ENCODE results near the gene VKORC1L1. TPM values are rescaled to one million over a fixed set of nuclear protein-coding genes. Genes with fewer than 3 reads are reported as not detected.

The VKORC1L1 gene
- total RNA-seq, 1 experiment from 2014 or later = 28.5 TPM

DNA sequence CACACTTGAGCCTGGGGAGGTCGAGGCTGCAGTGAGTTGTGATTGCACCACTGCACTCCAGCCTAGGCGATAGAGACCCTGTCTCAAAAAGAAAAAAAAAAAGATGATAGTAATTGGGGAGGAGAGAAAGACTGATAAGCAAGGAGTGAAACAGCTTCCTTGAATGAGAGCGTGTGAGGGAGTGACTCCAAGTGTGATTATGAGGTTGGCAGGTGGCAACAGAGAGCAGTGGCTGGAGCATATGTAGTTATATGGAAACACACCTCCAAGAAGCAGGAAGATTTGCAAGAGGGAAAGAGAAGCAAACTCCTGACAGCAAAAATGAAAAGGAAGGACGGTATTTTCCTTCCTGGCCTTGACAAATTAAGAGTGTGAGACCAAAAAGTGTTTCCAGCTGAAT is 50.4 kb downstream of the VKORC1L1 start (continued):
- TF ChIP-seq, protein P1, sequence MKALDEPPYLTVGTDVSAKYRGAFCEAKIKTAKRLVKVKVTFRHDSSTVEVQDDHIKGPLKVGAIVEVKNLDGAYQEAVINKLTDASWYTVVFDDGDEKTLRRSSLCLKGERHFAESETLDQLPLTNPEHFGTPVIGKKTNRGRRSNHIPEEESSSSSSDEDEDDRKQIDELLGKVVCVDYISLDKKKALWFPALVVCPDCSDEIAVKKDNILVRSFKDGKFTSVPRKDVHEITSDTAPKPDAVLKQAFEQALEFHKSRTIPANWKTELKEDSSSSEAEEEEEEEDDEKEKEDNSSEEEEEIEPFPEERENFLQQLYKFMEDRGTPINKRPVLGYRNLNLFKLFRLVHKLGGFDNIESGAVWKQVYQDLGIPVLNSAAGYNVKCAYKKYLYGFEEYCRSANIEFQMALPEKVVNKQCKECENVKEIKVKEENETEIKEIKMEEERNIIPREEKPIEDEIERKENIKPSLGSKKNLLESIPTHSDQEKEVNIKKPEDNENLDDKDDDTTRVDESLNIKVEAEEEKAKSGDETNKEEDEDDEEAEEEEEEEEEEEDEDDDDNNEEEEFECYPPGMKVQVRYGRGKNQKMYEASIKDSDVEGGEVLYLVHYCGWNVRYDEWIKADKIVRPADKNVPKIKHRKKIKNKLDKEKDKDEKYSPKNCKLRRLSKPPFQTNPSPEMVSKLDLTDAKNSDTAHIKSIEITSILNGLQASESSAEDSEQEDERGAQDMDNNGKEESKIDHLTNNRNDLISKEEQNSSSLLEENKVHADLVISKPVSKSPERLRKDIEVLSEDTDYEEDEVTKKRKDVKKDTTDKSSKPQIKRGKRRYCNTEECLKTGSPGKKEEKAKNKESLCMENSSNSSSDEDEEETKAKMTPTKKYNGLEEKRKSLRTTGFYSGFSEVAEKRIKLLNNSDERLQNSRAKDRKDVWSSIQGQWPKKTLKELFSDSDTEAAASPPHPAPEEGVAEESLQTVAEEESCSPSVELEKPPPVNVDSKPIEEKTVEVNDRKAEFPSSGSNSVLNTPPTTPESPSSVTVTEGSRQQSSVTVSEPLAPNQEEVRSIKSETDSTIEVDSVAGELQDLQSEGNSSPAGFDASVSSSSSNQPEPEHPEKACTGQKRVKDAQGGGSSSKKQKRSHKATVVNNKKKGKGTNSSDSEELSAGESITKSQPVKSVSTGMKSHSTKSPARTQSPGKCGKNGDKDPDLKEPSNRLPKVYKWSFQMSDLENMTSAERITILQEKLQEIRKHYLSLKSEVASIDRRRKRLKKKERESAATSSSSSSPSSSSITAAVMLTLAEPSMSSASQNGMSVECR (CRISPR knock-in tag; IDR thresholded peaks at IDR 0.05; ENCODE audit: borderline replicate concordance) = no peak
- no peak for TF ChIP-seq EMX1 (CRISPR knock-in tag; IDR thresholded peaks at IDR 0.05)
- no peak for TF ChIP-seq NFE2L1 (CRISPR knock-in tag; IDR thresholded peaks at IDR 0.05)
- no peak for TF ChIP-seq ATF1 (CRISPR knock-in tag; IDR thresholded peaks at IDR 0.05)
- no peak for TF ChIP-seq ZNF219 (CRISPR knock-in tag; IDR thresholded peaks at IDR 0.05; ENCODE audit: borderline replicate concordance)
- TF ChIP-seq, protein P2, sequence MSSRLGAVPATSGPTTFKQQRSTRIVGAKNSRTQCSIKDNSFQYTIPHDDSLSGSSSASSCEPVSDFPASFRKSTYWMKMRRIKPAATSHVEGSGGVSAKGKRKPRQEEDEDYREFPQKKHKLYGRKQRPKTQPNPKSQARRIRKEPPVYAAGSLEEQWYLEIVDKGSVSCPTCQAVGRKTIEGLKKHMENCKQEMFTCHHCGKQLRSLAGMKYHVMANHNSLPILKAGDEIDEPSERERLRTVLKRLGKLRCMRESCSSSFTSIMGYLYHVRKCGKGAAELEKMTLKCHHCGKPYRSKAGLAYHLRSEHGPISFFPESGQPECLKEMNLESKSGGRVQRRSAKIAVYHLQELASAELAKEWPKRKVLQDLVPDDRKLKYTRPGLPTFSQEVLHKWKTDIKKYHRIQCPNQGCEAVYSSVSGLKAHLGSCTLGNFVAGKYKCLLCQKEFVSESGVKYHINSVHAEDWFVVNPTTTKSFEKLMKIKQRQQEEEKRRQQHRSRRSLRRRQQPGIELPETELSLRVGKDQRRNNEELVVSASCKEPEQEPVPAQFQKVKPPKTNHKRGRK (CRISPR knock-in tag; IDR thresholded peaks at IDR 0.05; ENCODE audit: borderline replicate concordance) = no peak
- TF ChIP-seq, protein P3, sequence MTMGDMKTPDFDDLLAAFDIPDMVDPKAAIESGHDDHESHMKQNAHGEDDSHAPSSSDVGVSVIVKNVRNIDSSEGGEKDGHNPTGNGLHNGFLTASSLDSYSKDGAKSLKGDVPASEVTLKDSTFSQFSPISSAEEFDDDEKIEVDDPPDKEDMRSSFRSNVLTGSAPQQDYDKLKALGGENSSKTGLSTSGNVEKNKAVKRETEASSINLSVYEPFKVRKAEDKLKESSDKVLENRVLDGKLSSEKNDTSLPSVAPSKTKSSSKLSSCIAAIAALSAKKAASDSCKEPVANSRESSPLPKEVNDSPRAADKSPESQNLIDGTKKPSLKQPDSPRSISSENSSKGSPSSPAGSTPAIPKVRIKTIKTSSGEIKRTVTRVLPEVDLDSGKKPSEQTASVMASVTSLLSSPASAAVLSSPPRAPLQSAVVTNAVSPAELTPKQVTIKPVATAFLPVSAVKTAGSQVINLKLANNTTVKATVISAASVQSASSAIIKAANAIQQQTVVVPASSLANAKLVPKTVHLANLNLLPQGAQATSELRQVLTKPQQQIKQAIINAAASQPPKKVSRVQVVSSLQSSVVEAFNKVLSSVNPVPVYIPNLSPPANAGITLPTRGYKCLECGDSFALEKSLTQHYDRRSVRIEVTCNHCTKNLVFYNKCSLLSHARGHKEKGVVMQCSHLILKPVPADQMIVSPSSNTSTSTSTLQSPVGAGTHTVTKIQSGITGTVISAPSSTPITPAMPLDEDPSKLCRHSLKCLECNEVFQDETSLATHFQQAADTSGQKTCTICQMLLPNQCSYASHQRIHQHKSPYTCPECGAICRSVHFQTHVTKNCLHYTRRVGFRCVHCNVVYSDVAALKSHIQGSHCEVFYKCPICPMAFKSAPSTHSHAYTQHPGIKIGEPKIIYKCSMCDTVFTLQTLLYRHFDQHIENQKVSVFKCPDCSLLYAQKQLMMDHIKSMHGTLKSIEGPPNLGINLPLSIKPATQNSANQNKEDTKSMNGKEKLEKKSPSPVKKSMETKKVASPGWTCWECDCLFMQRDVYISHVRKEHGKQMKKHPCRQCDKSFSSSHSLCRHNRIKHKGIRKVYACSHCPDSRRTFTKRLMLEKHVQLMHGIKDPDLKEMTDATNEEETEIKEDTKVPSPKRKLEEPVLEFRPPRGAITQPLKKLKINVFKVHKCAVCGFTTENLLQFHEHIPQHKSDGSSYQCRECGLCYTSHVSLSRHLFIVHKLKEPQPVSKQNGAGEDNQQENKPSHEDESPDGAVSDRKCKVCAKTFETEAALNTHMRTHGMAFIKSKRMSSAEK (CRISPR knock-in tag; IDR thresholded peaks at IDR 0.05; ENCODE audit: borderline replicate concordance) = no peak
- no peak for TF ChIP-seq ZNF396 (CRISPR knock-in tag; IDR thresholded peaks at IDR 0.05; ENCODE audit: borderline replicate concordance)
- TF ChIP-seq FOXP1 (CRISPR knock-in tag; IDR thresholded peaks at IDR 0.05; ENCODE audit: borderline replicate concordance) = no peak
- TF ChIP-seq NFYB (CRISPR knock-in tag; conservative IDR thresholded peaks at IDR 0.05; ENCODE audit: low read depth) = no peak

DNA sequence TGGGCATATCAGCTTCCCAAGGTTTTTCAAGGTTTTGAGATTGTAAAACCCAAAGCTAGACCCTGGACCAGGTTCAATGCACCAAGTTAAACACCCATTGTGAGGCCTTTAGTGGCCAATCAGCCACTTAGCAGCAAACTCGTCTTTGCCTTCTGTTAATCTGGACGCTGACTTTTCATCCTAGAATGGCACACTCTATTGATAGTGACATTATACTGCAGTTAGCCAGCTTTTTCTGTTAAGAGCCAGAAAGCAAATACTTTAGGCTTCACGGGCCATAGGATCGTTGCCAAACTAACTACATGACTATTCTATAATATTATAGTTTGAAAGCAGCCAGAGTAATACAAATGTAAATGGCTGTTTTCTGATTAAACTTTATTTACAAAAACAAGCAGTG is 51.3 kb downstream of the VKORC1L1 start:
- H3K27ac Mint-ChIP-seq = no peak overlapping the region
- no peak for ATAC-seq
- TF ChIP-seq, protein P4, sequence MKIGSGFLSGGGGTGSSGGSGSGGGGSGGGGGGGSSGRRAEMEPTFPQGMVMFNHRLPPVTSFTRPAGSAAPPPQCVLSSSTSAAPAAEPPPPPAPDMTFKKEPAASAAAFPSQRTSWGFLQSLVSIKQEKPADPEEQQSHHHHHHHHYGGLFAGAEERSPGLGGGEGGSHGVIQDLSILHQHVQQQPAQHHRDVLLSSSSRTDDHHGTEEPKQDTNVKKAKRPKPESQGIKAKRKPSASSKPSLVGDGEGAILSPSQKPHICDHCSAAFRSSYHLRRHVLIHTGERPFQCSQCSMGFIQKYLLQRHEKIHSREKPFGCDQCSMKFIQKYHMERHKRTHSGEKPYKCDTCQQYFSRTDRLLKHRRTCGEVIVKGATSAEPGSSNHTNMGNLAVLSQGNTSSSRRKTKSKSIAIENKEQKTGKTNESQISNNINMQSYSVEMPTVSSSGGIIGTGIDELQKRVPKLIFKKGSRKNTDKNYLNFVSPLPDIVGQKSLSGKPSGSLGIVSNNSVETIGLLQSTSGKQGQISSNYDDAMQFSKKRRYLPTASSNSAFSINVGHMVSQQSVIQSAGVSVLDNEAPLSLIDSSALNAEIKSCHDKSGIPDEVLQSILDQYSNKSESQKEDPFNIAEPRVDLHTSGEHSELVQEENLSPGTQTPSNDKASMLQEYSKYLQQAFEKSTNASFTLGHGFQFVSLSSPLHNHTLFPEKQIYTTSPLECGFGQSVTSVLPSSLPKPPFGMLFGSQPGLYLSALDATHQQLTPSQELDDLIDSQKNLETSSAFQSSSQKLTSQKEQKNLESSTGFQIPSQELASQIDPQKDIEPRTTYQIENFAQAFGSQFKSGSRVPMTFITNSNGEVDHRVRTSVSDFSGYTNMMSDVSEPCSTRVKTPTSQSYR (CRISPR knock-in tag; IDR thresholded peaks at IDR 0.05) = no peak
- TF ChIP-seq, protein P5, sequence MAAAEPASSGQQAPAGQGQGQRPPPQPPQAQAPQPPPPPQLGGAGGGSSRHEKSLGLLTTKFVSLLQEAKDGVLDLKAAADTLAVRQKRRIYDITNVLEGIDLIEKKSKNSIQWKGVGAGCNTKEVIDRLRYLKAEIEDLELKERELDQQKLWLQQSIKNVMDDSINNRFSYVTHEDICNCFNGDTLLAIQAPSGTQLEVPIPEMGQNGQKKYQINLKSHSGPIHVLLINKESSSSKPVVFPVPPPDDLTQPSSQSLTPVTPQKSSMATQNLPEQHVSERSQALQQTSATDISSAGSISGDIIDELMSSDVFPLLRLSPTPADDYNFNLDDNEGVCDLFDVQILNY (CRISPR knock-in tag; IDR thresholded peaks at IDR 0.05) = no peak
- TF ChIP-seq GABPB1 (CRISPR knock-in tag; IDR thresholded peaks at IDR 0.05) (no peak), FOXK1 (CRISPR knock-in tag; IDR thresholded peaks at IDR 0.05) (no peak), ZNF396 (CRISPR knock-in tag; IDR thresholded peaks at IDR 0.05; ENCODE audit: borderline replicate concordance) (no peak), ZNF138 (CRISPR knock-in tag; conservative IDR thresholded peaks at IDR 0.05) (no peak), ZNF232 (CRISPR knock-in tag; IDR thresholded peaks at IDR 0.05) (no peak), ELF4 (CRISPR knock-in tag; IDR thresholded peaks at IDR 0.05; ENCODE audit: low read depth) (no peak), GTF2I (CRISPR knock-in tag; conservative IDR thresholded peaks at IDR 0.05) (no peak)
- TF ChIP-seq, protein P6, sequence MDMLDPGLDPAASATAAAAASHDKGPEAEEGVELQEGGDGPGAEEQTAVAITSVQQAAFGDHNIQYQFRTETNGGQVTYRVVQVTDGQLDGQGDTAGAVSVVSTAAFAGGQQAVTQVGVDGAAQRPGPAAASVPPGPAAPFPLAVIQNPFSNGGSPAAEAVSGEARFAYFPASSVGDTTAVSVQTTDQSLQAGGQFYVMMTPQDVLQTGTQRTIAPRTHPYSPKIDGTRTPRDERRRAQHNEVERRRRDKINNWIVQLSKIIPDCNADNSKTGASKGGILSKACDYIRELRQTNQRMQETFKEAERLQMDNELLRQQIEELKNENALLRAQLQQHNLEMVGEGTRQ (CRISPR knock-in tag; IDR thresholded peaks at IDR 0.05) = no peak
- TF ChIP-seq, protein P7, sequence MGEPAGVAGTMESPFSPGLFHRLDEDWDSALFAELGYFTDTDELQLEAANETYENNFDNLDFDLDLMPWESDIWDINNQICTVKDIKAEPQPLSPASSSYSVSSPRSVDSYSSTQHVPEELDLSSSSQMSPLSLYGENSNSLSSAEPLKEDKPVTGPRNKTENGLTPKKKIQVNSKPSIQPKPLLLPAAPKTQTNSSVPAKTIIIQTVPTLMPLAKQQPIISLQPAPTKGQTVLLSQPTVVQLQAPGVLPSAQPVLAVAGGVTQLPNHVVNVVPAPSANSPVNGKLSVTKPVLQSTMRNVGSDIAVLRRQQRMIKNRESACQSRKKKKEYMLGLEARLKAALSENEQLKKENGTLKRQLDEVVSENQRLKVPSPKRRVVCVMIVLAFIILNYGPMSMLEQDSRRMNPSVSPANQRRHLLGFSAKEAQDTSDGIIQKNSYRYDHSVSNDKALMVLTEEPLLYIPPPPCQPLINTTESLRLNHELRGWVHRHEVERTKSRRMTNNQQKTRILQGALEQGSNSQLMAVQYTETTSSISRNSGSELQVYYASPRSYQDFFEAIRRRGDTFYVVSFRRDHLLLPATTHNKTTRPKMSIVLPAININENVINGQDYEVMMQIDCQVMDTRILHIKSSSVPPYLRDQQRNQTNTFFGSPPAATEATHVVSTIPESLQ (CRISPR knock-in tag; IDR thresholded peaks at IDR 0.05) = no peak

More for the DNA sequence above, 51.3 kb downstream of the VKORC1L1 start:
- POLR2A ChIA-PET = no interaction called here
- Mint-ChIP-seq H3K27me3 (ENCODE audit: low read depth) (no peaks in the 10 kb centered on the region), H3K36me3 (0 out of 2 replicates have a peak, but pooled peaks cover 3% of the 10 kb centered on the region), H3K4me3 (no peak overlapping the region), H3K4me1 (peaks cover 4% of the 10 kb centered on the region), H3K9me3 (no peaks in the 10 kb centered on the region)
- no peak for DNase-seq (ENCODE audit: low spot score)
- CTCF ChIA-PET = no interaction called here

All from WTC11 (cell line).